HCT116 (cell line): ENCODE measurements around the gene AFAP1. TPM values are rescaled to one million over a fixed set of nuclear protein-coding genes. Genes with fewer than 3 reads are reported as not detected.

Experiments
- ATAC-seq: fragments of 200-7000 bp; cut with Tn5 transposase; 2 replicates; pipeline ENCODE4 v1.9.1; 2020; ENCODE audit warnings: mild to moderate bottlenecking, moderate library complexity
- BruUV-seq: library from RNA; stranded (reverse); fragments of 400-500 nt; replicated peaks from 2 replicates; lab custom pipeline; 2021; lab: Mats Ljungman, UMichigan
- CTCF ChIA-PET: fragments of 300-600 bp; sonication (Branson Sonifier 250); formaldehyde crosslinking; loops from one replicate; lab custom pipeline; 2021; ENCODE audit warnings: antibody characterized with exemption; lab: Charles Lee
- POLR2A ChIA-PET: fragments of 300-600, 350-600 bp; sonication (Branson Sonifier 250); formaldehyde crosslinking; loops from one replicate; lab custom pipeline; 2021; ENCODE audit warnings: antibody characterized with exemption; lab: Charles Lee
- RAD21 ChIA-PET, 2 experiments: fragments of 300-600 bp; sonication (Branson Sonifier 250); formaldehyde crosslinking; loops; one replicate each; lab custom pipeline; 2023; ENCODE audit warnings: low total read pairs in 2 of 2; ENCODE audit not compliant: uncharacterized antibody in 2 of 2, unreplicated experiment in 2 of 2, low non-redundant PET in 1 of 2; lab: Charles Lee
- DNase-seq: peaks from one replicate; pipeline ENCODE4 v3.0.0-alpha.2; 2010; ENCODE audit warnings: low read depth, low spot score
- H2AFZ ChIP-seq: fragments of 200-600 bp; shearing (Covaris generic), sonication (generic); 2 replicates; pipeline ENCODE4 v1.6.1; 2017; ENCODE audit warnings: low read depth, mixed run types, mixed read lengths, antibody characterized with exemption, low read length; ENCODE audit not compliant: poor library complexity, severe bottlenecking
- H3K27ac ChIP-seq: 2 replicates; pipeline ENCODE4 v1.5.1; 2012; ENCODE audit warnings: low read depth, low read length
- H3K27me3 ChIP-seq: fragments of 200-600 bp; sonication (generic); 2 replicates; pipeline ENCODE4 v1.6.1; 2016; ENCODE audit warnings: mixed run types, low read length, mixed read lengths; ENCODE audit not compliant: insufficient read depth
- H3K36me3 ChIP-seq, 2 experiments: fragments of 200-500 bp in 1 of 2; fragments of 200-600 bp in 1 of 2; sonication (Bioruptor generic) in 1 of 2; sonication (generic) in 1 of 2; 2 replicates each; pipeline versions ENCODE4 v1.5.1 to v1.6.1; 2014 to 2016; ENCODE audit warnings: low read length in 2 of 2, inconsistent platforms in 1 of 2, mixed read lengths in 1 of 2, mixed run types in 1 of 2; ENCODE audit not compliant: insufficient read depth in 2 of 2, control insufficient read depth in 1 of 2
- H3K4me1 ChIP-seq, 2 experiments: fragments of 200-600 bp in 1 of 2; sonication (generic) in 1 of 2; 2 replicates each; pipeline versions ENCODE4 v1.5.1 to v1.6.1; 2012 to 2017; ENCODE audit warnings: low read length in 2 of 2, inconsistent platforms in 1 of 2, mild to moderate bottlenecking in 1 of 2, mixed read lengths in 1 of 2, mixed run types in 1 of 2, moderate library complexity in 1 of 2; ENCODE audit not compliant: insufficient read depth in 2 of 2, control insufficient read depth in 1 of 2
- H3K4me2 ChIP-seq: fragments of 200-600 bp; sonication (generic); 2 replicates; pipeline ENCODE4 v1.6.1; 2017; ENCODE audit warnings: mixed run types, low read length, mixed read lengths
- H3K4me3 ChIP-seq, 2 experiments: fragments of 200-600 bp in 1 of 2; sonication (generic) in 1 of 2; replicated peaks in 1 of 2; 2 replicates each; pipeline ENCODE4 v1.5.1; 2011 to 2016; ENCODE audit warnings: low read length in 2 of 2, control low read depth in 1 of 2, low read depth in 1 of 2, mild to moderate bottlenecking in 1 of 2, mixed read lengths in 1 of 2, mixed run types in 1 of 2
- H3K79me2 ChIP-seq: fragments of 200-600 bp; sonication (generic); 2 replicates; pipeline ENCODE4 v1.6.1; 2017; ENCODE audit warnings: mild to moderate bottlenecking, mixed run types, low read length, moderate library complexity, mixed read lengths; ENCODE audit not compliant: insufficient read depth
- H3K9ac ChIP-seq: fragments of 200-600 bp; sonication (generic); 2 replicates; pipeline ENCODE4 v1.6.1; 2016; ENCODE audit warnings: low read length, mixed read lengths
- H3K9me2 ChIP-seq: fragments of 200-600 bp; sonication (generic), shearing (Covaris generic); 2 replicates; pipeline ENCODE4 v1.6.1; 2017; ENCODE audit warnings: mixed run types, mild to moderate bottlenecking, moderate library complexity; ENCODE audit not compliant: insufficient read depth
- H3K9me3 ChIP-seq, 2 experiments: fragments of 200-500 bp in 1 of 2; fragments of 200-600 bp in 1 of 2; sonication (Bioruptor generic) in 1 of 2; sonication (generic) in 1 of 2; 2 replicates each; pipeline ENCODE4 v1.6.1; 2014 to 2017; ENCODE audit warnings: low read length in 2 of 2, mixed read lengths in 2 of 2, inconsistent platforms in 1 of 2, low read depth in 1 of 2, mild to moderate bottlenecking in 1 of 2, mixed run types in 1 of 2, moderate library complexity in 1 of 2; ENCODE audit not compliant: control insufficient read depth in 1 of 2, insufficient read depth in 1 of 2
- H4K20me1 ChIP-seq: fragments of 200-600 bp; sonication (generic), shearing (Covaris generic); 2 replicates; pipeline ENCODE4 v1.6.1; 2017; ENCODE audit warnings: mixed run types, mild to moderate bottlenecking, moderate library complexity; ENCODE audit not compliant: insufficient read depth
- ATF3 ChIP-seq: IDR thresholded peaks from 2 replicates; pipeline ENCODE4 v1.6.1; 2012
- CEBPB ChIP-seq: IDR thresholded peaks from 2 replicates; pipeline ENCODE4 v1.6.1; 2012; ENCODE audit warnings: low read depth
- EGR1 ChIP-seq: IDR thresholded peaks from 2 replicates; pipeline ENCODE4 v1.6.1; 2012; ENCODE audit warnings: low read depth
- ELF1 ChIP-seq: IDR thresholded peaks from 2 replicates; pipeline ENCODE4 v1.6.1; 2012; ENCODE audit warnings: low read depth, borderline replicate concordance
- EZH2 ChIP-seq: fragments of 200-600 bp; sonication (generic); IDR thresholded peaks from 2 replicates; pipeline ENCODE4 v1.6.1; 2017; ENCODE audit warnings: antibody characterized with exemption, mixed run types
- EZH2phosphoT487 ChIP-seq: fragments of 200-600 bp; IDR thresholded peaks from 2 replicates; pipeline ENCODE4 v1.6.1; 2018; ENCODE audit warnings: antibody characterized with exemption, borderline replicate concordance
- JUND ChIP-seq: IDR thresholded peaks from 2 replicates; pipeline ENCODE4 v1.6.1; 2012
- POLR2AphosphoS5 ChIP-seq: IDR thresholded peaks from 2 replicates; pipeline ENCODE4 v1.6.1; 2011; ENCODE audit warnings: mild to moderate bottlenecking, low read depth, low read length, moderate library complexity
- REST ChIP-seq: IDR thresholded peaks from 2 replicates; pipeline ENCODE4 v1.6.1; 2012; ENCODE audit warnings: low read depth
- SIN3A ChIP-seq: IDR thresholded peaks from 2 replicates; pipeline ENCODE4 v1.6.1; 2012; ENCODE audit warnings: low read depth
- SP1 ChIP-seq: IDR thresholded peaks from 2 replicates; pipeline ENCODE4 v1.6.1; 2012; ENCODE audit warnings: low read depth
- SRF ChIP-seq: IDR thresholded peaks from 2 replicates; pipeline ENCODE4 v1.6.1; 2012; ENCODE audit warnings: low read depth
- TCF7L2 ChIP-seq: IDR thresholded peaks from 2 replicates; pipeline ENCODE4 v1.7.0; 2011; ENCODE audit warnings: borderline replicate concordance, inconsistent platforms; ENCODE audit not compliant: insufficient read depth, insufficient read length; ENCODE audit errors: extremely low read depth
- YY1 ChIP-seq: IDR thresholded peaks from 2 replicates; pipeline ENCODE4 v1.6.1; 2011; ENCODE audit warnings: low read length, low read depth, moderate library complexity, mild to moderate bottlenecking; ENCODE audit not compliant: insufficient replicate concordance; ENCODE audit errors: extremely low read depth
- ZFX ChIP-seq: fragments of 450-650 bp; IDR thresholded peaks from 2 replicates; pipeline ENCODE4 v1.6.1; 2017
- ZNF274 ChIP-seq: fragments of 200-500 bp; sonication (Bioruptor generic); IDR thresholded peaks from 2 replicates; pipeline ENCODE4 v1.6.1; 2014; ENCODE audit warnings: mild to moderate bottlenecking, low read depth, low read length, inconsistent platforms
- intact Hi-C: fragments of 100-400 bp; cut with micrococcal nuclease; formaldehyde crosslinking; loops from 2 replicates; pipeline ENCODE4 v1.10.0; 2022
- total RNA-seq: library from RNA; stranded (reverse); gene quantifications from one replicate; pipeline ENCODE4 v1.2.1, GENCODE V29; 2021; ENCODE audit not compliant: unreplicated experiment

Gene AFAP1
- total RNA-seq, 1 experiment from 2014 or later = 19.4 TPM

GRCh38 chr4:7841894-7842293 lies 97.8 kb downstream of the AFAP1 start:
- BruUV-seq = no TSS peak
- Histone ChIP-seq H3K36me3 (no peaks in the 10 kb centered on the region), H3K79me2 (no peaks in the 10 kb centered on the region), H3K4me3 (no peak overlapping the region), H2AFZ (no peak overlapping the region), H3K9me3 (no peaks in the 10 kb centered on the region), H3K4me1 (peaks cover 29 to 36% of the 10 kb centered on the region in 2 experiments), H3K27ac (peak overlapping the region; percentile 89; the same call in 1 of the 2 replicates), H3K4me2 (peak overlapping the region; percentile 79), H3K9ac (peak overlapping the region; percentile 57), H4K20me1 (no peaks in the 10 kb centered on the region), H3K9me2 (no peaks in the 10 kb centered on the region), H3K27me3 (no peaks in the 10 kb centered on the region)
- intact Hi-C loops = loop anchor here (5.0 kb wide), 1 partner anchor 130 kb away; no protein-coding TSS in a partner anchor
- DNase-seq (no peak), ATAC-seq (no peak)
- ChIA-PET RAD21 (interaction anchor here (0.6 kb wide), 2 partner anchors 141 to 159 kb away, joined by 3 to 4 read pairs; no protein-coding TSS in a partner anchor), CTCF (interaction anchor here (0.9 kb wide), 1 partner anchor 38 kb away, joined by 3 read pairs; no protein-coding TSS in a partner anchor), POLR2A (no interaction called here)
- TF ChIP-seq ELF1 = no peak
- no peak for TF ChIP-seq EZH2
- TF ChIP-seq ATF3 = no peak
- TF ChIP-seq POLR2AphosphoS5 = no peak

- Histone ChIP-seq H3K4me1 (peaks cover 29 to 36% of the 10 kb centered on the region in 2 experiments), H3K9ac (no peak overlapping the region), H4K20me1 (no peaks in the 10 kb centered on the region), H3K4me3 (no peak overlapping the region), H3K4me2 (no peak overlapping the region), H3K27me3 (no peaks in the 10 kb centered on the region), H3K9me2 (no peaks in the 10 kb centered on the region), H2AFZ (no peak overlapping the region), H3K79me2 (no peaks in the 10 kb centered on the region), H3K36me3 (no peaks in the 10 kb centered on the region), H3K27ac (no peak overlapping the region), H3K9me3 (no peaks in the 10 kb centered on the region)
- POLR2A ChIA-PET = no interaction called here
- no TSS peak for BruUV-seq
- ATAC-seq = no peak
- CTCF ChIA-PET = interaction anchor here (0.9 kb wide), 1 partner anchor 37 kb away, joined by 3 read pairs; no protein-coding TSS in a partner anchor
- TF ChIP-seq SRF (no peak), TCF7L2 (no peak), CEBPB (no peak), REST (no peak), ZFX (no peak), EGR1 (no peak), POLR2AphosphoS5 (no peak), ATF3 (no peak), EZH2 (no peak), YY1 (no peak), JUND (no peak), SIN3A (no peak), SP1 (no peak), ZNF274 (no peak), EZH2phosphoT487 (no peak)
- no peak for DNase-seq
- intact Hi-C loops = loop anchor here (5.0 kb wide), 1 partner anchor 131 kb away; no protein-coding TSS in a partner anchor
- RAD21 ChIA-PET = interaction anchor here (0.6 kb wide), 2 partner anchors 142 to 160 kb away, joined by 3 to 4 read pairs; no protein-coding TSS in a partner anchor
Measured at GRCh38 chr4:7841071-7841470, 98.6 kb downstream of the AFAP1 start.
